ENCODE measurements around the gene ADISSP. TPM values are rescaled to one million over a fixed set of nuclear protein-coding genes. Genes with fewer than 3 reads are reported as not detected.

Gene ADISSP
- total and polyA plus RNA-seq, 2 of the 13 experiments (the other 11 are each of a cell fraction or from before 2014, with no cell fraction given) = 38.3 to 90.6 TPM

- TF ChIP-seq, protein P1, sequence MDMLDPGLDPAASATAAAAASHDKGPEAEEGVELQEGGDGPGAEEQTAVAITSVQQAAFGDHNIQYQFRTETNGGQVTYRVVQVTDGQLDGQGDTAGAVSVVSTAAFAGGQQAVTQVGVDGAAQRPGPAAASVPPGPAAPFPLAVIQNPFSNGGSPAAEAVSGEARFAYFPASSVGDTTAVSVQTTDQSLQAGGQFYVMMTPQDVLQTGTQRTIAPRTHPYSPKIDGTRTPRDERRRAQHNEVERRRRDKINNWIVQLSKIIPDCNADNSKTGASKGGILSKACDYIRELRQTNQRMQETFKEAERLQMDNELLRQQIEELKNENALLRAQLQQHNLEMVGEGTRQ (IDR thresholded peaks at IDR 0.05; ENCODE audit: low read depth, low read length) = peak; percentile 66; the same call in 1 of the 2 replicates
- TF ChIP-seq, protein P1 (CRISPR knock-in tag; IDR thresholded peaks at IDR 0.05; ENCODE audit: borderline replicate concordance) = peak; percentile 72
- peak; percentile 82; the same call in 1 of the 2 replicates for TF ChIP-seq ZNF343 (CRISPR knock-in tag; IDR thresholded peaks at IDR 0.05)
- no peak; the same call in 1 of the 2 replicates for TF ChIP-seq KDM6A (CRISPR knock-in tag; IDR thresholded peaks at IDR 0.05; ENCODE audit: low read depth)
- TF ChIP-seq SNAPC2 (CRISPR knock-in tag; IDR thresholded peaks at IDR 0.05) = peak; percentile 95
- TF ChIP-seq U2AF1 (optimal IDR thresholded peaks at IDR 0.05; ENCODE audit: low read depth, low read length) = peak; percentile 72
- TF ChIP-seq, protein P2, sequence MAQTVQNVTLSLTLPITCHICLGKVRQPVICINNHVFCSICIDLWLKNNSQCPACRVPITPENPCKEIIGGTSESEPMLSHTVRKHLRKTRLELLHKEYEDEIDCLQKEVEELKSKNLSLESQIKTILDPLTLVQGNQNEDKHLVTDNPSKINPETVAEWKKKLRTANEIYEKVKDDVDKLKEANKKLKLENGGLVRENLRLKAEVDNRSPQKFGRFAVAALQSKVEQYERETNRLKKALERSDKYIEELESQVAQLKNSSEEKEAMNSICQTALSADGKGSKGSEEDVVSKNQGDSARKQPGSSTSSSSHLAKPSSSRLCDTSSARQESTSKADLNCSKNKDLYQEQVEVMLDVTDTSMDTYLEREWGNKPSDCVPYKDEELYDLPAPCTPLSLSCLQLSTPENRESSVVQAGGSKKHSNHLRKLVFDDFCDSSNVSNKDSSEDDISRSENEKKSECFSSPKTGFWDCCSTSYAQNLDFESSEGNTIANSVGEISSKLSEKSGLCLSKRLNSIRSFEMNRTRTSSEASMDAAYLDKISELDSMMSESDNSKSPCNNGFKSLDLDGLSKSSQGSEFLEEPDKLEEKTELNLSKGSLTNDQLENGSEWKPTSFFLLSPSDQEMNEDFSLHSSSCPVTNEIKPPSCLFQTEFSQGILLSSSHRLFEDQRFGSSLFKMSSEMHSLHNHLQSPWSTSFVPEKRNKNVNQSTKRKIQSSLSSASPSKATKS (CRISPR knock-in tag; IDR thresholded peaks at IDR 0.05) = peak; percentile 70; the same call in 1 of the 2 replicates
- TF ChIP-seq BRF2 (CRISPR knock-in tag; IDR thresholded peaks at IDR 0.05) = peak; percentile 74; the same call in 1 of the 2 replicates
- TF ChIP-seq FOXJ3 (CRISPR knock-in tag; IDR thresholded peaks at IDR 0.05; ENCODE audit: borderline replicate concordance) = peak; percentile 74; the same call in 1 of the 2 replicates
- peak; percentile 87; the same call in 1 of the 2 replicates for TF ChIP-seq CHD4 (IDR thresholded peaks at IDR 0.05; ENCODE audit: borderline replicate concordance, low read length)
- no peak for TF ChIP-seq NFRKB (IDR thresholded peaks at IDR 0.05)
- TF ChIP-seq TOE1 (CRISPR knock-in tag; IDR thresholded peaks at IDR 0.05) = no peak
- TF ChIP-seq XBP1 (CRISPR knock-in tag; IDR thresholded peaks at IDR 0.05) = no peak; the same call in 1 of the 2 replicates
- TF ChIP-seq ZNF672 (CRISPR knock-in tag; IDR thresholded peaks at IDR 0.05) = no peak; the same call in 1 of the 2 replicates
- TF ChIP-seq ZFYVE20 (CRISPR knock-in tag; IDR thresholded peaks at IDR 0.05; ENCODE audit: borderline replicate concordance, low read depth) = no peak
- TF ChIP-seq CBX5 (CRISPR knock-in tag; IDR thresholded peaks at IDR 0.05; ENCODE audit: borderline replicate concordance) = peak; percentile 95; the same call in 1 of the 2 replicates
- TF ChIP-seq IRF9 (CRISPR knock-in tag; IDR thresholded peaks at IDR 0.05; ENCODE audit: borderline replicate concordance) = peak; percentile 94
- TF ChIP-seq ZNF564 (CRISPR knock-in tag; IDR thresholded peaks at IDR 0.05) = 0 out of 2 replicates have a peak, but pooled peaks have one; percentile 17
- no peak; the same call in 1 of the 2 replicates for TF ChIP-seq ZBTB7A (CRISPR knock-in tag; IDR thresholded peaks at IDR 0.05)
- no peak for TF ChIP-seq ZNF432 (CRISPR knock-in tag; IDR thresholded peaks at IDR 0.05; ENCODE audit: borderline replicate concordance)
Observed at GRCh38 chr20:3811467-3812258, 44.1 kb upstream of the ADISSP start (continued).

Measured in HepG2 (cell line).